GM06990 (cell line): ENCODE data around the gene FKBP5.
A peak's percentile ranks its signal among the peaks of the same experiment; 100 is the strongest.

Source experiments
- DNase-seq: peaks from one replicate; pipeline ENCODE4 v3.0.0-alpha.2; 2011; ENCODE audit not compliant: insufficient read length; ENCODE audit errors: extremely low read depth
- H3K27me3 ChIP-seq: replicated peaks from 2 replicates; pipeline ENCODE4 v1.6.0; 2011; ENCODE audit warnings: low read length; ENCODE audit not compliant: control insufficient read depth, insufficient read depth
- H3K36me3 ChIP-seq: 2 replicates; pipeline ENCODE4 v1.5.1; 2011; ENCODE audit warnings: low read length; ENCODE audit not compliant: control insufficient read depth, insufficient read depth
- H3K4me3 ChIP-seq: replicated peaks from 2 replicates; pipeline ENCODE4 v1.5.1; 2011; ENCODE audit warnings: low read depth, mild to moderate bottlenecking, control low read depth, low read length
- CTCF ChIP-seq: IDR thresholded peaks from 2 replicates; pipeline ENCODE4 v1.5.1; 2011; ENCODE audit warnings: low read length, control low read depth, mild to moderate bottlenecking, inconsistent platforms; ENCODE audit not compliant: insufficient read depth, poor library complexity, severe bottlenecking

Gene FKBP5

GRCh38 chr6:35728683-35729678 is 40.3 kb upstream of the FKBP5 start:
- DNase-seq, result peak; percentile 45
- no peaks in the 10 kb centered on the region for H3K36me3 ChIP-seq
- H3K27me3 ChIP-seq, result no peaks in the 10 kb centered on the region
- no peak for TF ChIP-seq CTCF
- H3K4me3 ChIP-seq, result no peak overlapping the region

DNA sequence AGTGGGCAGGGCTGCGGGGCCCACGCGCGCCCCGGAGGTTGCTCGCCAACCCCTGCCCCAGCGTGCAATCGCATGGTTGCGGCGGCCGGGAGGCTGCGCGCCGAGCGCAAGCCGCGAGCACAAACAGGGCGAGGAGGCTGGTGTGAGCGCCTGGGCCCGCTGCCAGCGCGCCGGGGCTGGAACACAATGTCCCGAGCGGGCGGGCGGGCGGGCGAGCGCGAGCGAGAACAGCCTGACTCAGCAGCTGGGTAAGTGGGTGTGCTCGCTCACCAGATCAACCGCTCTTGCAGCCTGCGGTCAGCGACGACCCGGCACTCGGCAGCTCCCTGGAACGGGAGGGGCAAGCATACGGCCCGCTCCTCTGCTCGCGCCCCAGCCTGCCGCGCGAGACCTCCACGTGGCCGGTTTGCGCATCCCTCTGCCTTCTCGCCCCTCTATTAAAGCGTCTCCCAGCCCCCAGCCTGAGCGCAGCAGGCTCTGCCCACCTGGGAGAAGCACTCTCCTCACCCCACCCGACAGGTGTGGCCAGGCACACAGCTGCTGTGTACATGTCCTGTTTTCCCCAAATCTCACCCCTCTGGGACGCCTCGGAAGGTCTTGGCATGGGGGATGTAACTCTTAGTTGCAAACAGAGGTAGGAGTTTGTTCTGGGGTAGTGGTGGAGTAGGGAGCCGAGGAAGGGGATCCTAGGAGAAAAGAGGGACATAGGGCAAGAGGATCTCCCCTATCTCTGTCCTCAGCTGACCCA is 39.4 kb upstream of the FKBP5 start:
- H3K4me3 ChIP-seq, result peak overlapping the region; percentile 67
- H3K27me3 ChIP-seq, result no peaks in the 10 kb centered on the region
- H3K36me3 ChIP-seq, result no peaks in the 10 kb centered on the region
- no peak for TF ChIP-seq CTCF
- peak; percentile 89 for DNase-seq

DNA sequence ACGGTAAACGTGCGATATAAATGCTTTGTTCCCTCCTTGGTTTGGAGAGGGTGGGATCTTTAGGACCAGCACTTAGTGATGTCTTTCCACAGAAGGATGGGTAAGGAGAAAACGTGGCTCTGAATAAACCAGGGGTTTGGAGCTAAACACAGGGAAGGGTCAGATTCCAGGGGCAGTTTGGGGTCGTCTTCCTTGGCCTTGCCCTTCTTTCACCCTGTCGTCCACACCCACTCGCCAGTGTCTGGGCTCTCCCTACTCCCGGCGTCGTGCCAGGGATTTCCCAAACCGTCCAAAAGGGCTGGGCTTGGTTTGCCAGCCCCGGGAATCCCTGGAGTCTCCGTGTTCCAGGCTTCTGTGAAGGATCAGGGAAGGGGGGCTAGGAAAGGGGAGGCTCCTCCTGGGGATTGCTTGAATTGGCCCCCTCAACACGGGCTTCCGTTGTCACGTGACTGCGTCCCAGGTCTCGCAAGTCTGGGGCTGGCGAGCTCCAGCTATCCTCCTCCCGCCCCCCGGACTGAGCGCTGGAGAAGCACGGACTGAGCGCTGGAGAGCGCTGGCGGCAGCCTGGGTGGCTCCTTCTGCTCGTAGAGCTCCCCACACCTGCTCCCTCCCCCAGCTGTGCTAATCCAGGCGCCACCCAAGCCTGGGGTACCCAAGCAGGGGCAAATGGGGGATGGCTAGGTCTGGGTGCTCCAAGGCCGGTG is 38.7 kb upstream of the FKBP5 start:
- H3K27me3 ChIP-seq, result no peaks in the 10 kb centered on the region
- no peak for TF ChIP-seq CTCF
- DNase-seq, result no peak
- H3K36me3 ChIP-seq, result no peaks in the 10 kb centered on the region
- H3K4me3 ChIP-seq, result peak overlapping the region; percentile 67

GRCh38 chr6:35725721-35726438 is 37.2 kb upstream of the FKBP5 start:
- Histone ChIP-seq H3K4me3 (no peak overlapping the region), H3K27me3 (no peaks in the 10 kb centered on the region), H3K36me3 (no peaks in the 10 kb centered on the region)
- no peak for DNase-seq
- no peak for TF ChIP-seq CTCF

- no peak for DNase-seq
- no peak for TF ChIP-seq CTCF
- H3K4me3 ChIP-seq, result no peak overlapping the region
- no peaks in the 10 kb centered on the region for H3K36me3 ChIP-seq
- H3K27me3 ChIP-seq, result no peaks in the 10 kb centered on the region
Measured at GRCh38 chr6:35725081-35725708, 36.5 kb upstream of the FKBP5 start.
